SK-N-SH treated with all-trans-retinoic acid at 6 μM for 48 hours (cell line): ENCODE results near the gene C10orf88.

Experiments used
- BACH2 ChIP-seq: fragments of 250-450 bp; sonication (Bioruptor Pico); IDR thresholded peaks from 2 replicates; pipeline ENCODE4 v1.9.0; 2021; ENCODE audit warnings: mild to moderate bottlenecking, borderline replicate concordance
- CREB5 ChIP-seq: fragments of 250-450 bp; sonication (Bioruptor Pico); IDR thresholded peaks from 2 replicates; pipeline ENCODE4 v1.5.1; 2020; ENCODE audit warnings: low read depth, mild to moderate bottlenecking, moderate library complexity
- GLIS3 ChIP-seq: fragments of 250-450 bp; sonication (Bioruptor Pico); IDR thresholded peaks from 2 replicates; pipeline ENCODE4 v1.5.0; 2020; ENCODE audit warnings: mild to moderate bottlenecking, moderate library complexity
- TCF4 ChIP-seq: fragments of 250-450 bp; sonication (Bioruptor Pico); IDR thresholded peaks from 2 replicates; pipeline ENCODE4 v1.8.0; 2021; ENCODE audit warnings: mild to moderate bottlenecking, moderate library complexity, borderline replicate concordance
- TOX ChIP-seq: fragments of 250-450 bp; sonication (Bioruptor Pico); IDR thresholded peaks from 2 replicates; pipeline ENCODE4 v1.8.0; 2021; ENCODE audit warnings: mild to moderate bottlenecking, moderate library complexity, borderline replicate concordance
- ZC3H10 ChIP-seq: fragments of 250-450 bp; sonication (Bioruptor Pico); IDR thresholded peaks from 2 replicates; pipeline ENCODE4 v1.5.1; 2021; ENCODE audit warnings: mild to moderate bottlenecking, moderate library complexity
- ZFP3 ChIP-seq: fragments of 250-450 bp; sonication (Bioruptor Pico); IDR thresholded peaks from 2 replicates; pipeline ENCODE4 v1.5.0; 2020; ENCODE audit warnings: mild to moderate bottlenecking, moderate library complexity
- ZFP30 ChIP-seq: fragments of 450-650 bp; formaldehyde crosslinking; IDR thresholded peaks from 2 replicates; pipeline ENCODE4 v1.5.0; 2022; ENCODE audit warnings: mild to moderate bottlenecking, moderate library complexity
- ZNF8 ChIP-seq: fragments of 450-650 bp; formaldehyde crosslinking; IDR thresholded peaks from 2 replicates; pipeline ENCODE4 v1.5.0; 2020; ENCODE audit warnings: mild to moderate bottlenecking, moderate library complexity
- TF ChIP-seq, protein P1 (sequence below): fragments of 250-450 bp; sonication (Bioruptor Pico); IDR thresholded peaks from 2 replicates; pipeline ENCODE4 v1.8.0; 2020; ENCODE audit warnings: mild to moderate bottlenecking, moderate library complexity, borderline replicate concordance
- TF ChIP-seq, protein P2 (sequence below): fragments of 250-450 bp; sonication (Bioruptor Pico); IDR thresholded peaks from 2 replicates; pipeline ENCODE4 v1.5.1; 2021; ENCODE audit warnings: mild to moderate bottlenecking, moderate library complexity

- TF ChIP-seq TCF4 (CRISPR knock-in tag): no peak
- TF ChIP-seq CREB5 (CRISPR knock-in tag): no peak
- TF ChIP-seq TOX (CRISPR knock-in tag): no peak
- TF ChIP-seq, protein P1, sequence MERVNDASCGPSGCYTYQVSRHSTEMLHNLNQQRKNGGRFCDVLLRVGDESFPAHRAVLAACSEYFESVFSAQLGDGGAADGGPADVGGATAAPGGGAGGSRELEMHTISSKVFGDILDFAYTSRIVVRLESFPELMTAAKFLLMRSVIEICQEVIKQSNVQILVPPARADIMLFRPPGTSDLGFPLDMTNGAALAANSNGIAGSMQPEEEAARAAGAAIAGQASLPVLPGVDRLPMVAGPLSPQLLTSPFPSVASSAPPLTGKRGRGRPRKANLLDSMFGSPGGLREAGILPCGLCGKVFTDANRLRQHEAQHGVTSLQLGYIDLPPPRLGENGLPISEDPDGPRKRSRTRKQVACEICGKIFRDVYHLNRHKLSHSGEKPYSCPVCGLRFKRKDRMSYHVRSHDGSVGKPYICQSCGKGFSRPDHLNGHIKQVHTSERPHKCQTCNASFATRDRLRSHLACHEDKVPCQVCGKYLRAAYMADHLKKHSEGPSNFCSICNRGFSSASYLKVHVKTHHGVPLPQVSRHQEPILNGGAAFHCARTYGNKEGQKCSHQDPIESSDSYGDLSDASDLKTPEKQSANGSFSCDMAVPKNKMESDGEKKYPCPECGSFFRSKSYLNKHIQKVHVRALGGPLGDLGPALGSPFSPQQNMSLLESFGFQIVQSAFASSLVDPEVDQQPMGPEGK (CRISPR knock-in tag): no peak
- TF ChIP-seq ZC3H10 (CRISPR knock-in tag): no peak
- TF ChIP-seq BACH2 (CRISPR knock-in tag): no peak
- TF ChIP-seq GLIS3 (CRISPR knock-in tag): no peak
- TF ChIP-seq ZNF8: no peak
- no peak for TF ChIP-seq ZFP30
- TF ChIP-seq, protein P2, sequence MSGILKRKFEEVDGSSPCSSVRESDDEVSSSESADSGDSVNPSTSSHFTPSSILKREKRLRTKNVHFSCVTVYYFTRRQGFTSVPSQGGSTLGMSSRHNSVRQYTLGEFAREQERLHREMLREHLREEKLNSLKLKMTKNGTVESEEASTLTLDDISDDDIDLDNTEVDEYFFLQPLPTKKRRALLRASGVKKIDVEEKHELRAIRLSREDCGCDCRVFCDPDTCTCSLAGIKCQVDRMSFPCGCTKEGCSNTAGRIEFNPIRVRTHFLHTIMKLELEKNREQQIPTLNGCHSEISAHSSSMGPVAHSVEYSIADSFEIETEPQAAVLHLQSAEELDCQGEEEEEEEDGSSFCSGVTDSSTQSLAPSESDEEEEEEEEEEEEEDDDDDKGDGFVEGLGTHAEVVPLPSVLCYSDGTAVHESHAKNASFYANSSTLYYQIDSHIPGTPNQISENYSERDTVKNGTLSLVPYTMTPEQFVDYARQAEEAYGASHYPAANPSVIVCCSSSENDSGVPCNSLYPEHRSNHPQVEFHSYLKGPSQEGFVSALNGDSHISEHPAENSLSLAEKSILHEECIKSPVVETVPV (CRISPR knock-in tag): no peak
- no peak for TF ChIP-seq ZFP3 (CRISPR knock-in tag)
Measured at GRCh38 chr10:122981066-122981464, 27.0 kb upstream of the C10orf88 start.
